SKM-1 treated with dmso at 0.1 percent for 144 hours (cell line): ENCODE measurements around the gene NMNAT3.

Experiments used
- DNase-seq: peaks from one replicate; lab custom pipeline; 2025; ENCODE audit not compliant: unreplicated experiment; lab: John Stamatoyannopoulos, UW

Gene NMNAT3

DNA sequence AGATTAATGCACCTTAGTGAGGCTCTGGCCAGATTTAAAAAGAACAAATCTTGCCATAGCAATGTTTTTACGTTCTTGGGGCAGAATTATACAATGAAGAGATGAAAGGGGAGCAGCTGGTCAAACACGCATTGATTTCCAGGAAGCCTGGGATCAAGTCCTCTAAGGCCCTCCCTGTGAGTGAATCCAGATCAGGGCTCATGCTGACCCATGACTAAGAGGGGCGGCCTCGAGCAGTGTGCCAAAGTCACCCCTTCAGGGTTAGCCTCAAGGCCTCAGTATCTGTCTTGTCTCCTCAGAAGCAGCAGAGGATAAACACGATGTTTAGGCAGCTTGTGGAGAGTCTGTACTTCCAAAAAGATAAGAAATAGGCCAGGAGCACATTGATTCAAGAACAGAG lies 129.0 kb downstream of the NMNAT3 start:
- DNase-seq, result no peak

DNA sequence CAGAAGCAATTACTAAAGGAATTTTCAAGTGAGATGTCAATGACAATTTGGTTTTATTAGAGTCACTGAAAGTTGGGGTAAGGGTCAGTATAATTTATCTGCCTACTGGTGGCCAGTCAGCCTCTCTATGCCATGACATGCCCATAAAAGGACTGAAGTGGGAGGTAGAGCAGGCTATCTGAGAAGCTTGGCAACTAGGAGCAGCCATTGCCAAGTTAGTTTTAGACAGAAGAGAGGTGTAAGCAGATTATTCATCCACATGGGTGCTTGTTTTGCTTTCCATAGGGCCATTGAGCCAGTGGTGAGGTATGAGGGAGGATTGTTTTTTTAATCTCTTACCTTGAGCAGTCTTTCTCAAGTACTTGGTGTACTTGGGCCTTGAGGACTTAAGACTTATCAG lies 130.1 kb downstream of the NMNAT3 start:
- DNase-seq, result no peak

DNA sequence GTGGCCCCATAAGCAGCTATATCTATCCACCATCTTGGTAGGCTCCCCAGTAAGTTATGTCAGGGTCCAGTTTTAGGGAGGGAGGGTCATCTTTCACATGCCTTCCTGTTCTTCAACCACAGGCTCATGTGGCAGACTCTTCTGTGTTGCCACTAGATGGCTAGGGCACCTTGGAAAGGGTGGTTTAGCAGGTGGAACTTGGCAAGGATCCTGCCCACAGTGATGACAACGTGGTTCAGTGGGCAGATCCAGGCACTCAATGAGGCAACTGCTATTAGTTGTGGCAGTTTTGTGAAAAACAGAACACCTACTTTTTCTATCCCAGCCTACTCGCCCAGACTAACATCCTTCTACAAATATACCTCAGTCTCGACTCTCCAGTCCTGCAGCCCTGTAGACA lies 131.0 kb downstream of the NMNAT3 start:
- no peak for DNase-seq

DNA sequence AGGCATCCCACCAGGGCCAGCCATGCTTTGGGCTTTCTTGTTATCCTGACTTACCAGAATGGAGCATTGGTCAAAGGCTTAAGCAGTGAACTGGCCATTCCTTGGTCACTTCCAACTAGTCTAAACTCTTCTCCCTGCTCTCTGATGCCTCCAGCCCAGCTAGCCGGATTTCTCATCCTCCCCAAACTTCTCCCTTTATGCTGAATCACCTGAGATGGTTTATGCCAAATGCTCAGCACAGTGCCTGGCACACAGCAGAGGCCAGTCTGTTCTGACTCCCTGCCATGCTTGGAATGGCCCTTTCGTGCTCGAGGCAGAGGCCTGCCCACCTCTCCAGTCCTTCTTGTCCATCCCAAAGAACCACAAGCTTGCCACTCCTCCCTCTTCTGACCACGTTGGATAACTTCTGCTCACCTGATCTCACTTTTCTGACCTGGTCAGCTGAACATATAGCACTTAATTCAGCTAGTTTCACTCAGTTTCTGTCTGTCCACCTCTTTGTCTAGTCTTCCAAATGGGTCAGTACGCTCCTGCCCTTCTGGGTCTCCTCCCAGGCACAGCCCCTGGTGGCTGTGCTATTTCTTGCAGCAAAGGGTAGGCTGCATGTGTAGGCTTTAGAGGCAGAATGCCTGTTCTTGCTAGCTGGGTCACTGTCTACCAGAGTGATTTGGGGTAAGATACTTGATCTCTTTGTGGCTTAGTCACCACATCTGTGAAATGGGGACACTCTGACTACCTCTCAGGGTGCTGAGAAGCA lies 136.1 kb downstream of the NMNAT3 start:
- no peak for DNase-seq

DNA sequence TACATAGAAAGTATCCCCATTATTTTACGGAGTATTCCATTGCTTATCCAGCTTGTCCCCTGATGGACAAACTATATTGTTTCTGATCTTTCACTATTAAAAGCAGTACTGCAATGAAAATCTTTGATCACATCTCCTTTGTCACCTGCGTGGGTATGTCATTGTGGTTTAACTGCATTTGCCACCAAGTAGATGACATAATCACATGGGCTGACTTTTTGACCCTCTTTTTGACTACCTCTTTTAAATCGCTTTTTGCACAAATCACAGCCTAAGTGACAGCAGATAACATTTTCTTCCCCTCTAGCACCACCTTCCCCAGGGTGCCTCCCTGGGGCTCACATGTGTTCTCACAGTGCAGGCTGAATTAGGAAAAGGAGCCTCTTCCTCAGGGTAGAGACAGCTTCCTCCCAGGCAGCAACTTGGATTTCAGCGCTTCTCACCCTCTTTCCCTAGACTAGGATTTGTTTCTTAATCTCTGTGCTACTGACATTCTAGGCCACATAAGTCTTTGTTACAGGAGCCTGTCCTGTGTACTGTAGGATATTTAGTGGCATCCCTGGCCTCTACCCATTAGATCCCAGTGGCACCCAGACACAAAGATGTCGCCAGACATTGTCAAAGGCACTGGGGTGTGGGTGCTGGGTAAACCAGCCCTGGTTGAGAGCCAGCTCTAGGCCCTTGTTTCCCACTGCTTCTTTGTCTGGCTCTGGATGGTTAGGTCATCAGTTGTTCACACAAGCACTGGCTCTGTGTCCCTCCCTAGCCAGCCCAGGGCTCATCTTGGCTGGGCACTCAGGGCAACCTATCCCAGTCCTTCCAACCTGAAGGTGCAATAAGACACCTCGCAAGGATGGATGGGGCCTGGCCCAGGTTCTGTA lies 136.9 kb downstream of the NMNAT3 start:
- DNase-seq, result no peak

DNA sequence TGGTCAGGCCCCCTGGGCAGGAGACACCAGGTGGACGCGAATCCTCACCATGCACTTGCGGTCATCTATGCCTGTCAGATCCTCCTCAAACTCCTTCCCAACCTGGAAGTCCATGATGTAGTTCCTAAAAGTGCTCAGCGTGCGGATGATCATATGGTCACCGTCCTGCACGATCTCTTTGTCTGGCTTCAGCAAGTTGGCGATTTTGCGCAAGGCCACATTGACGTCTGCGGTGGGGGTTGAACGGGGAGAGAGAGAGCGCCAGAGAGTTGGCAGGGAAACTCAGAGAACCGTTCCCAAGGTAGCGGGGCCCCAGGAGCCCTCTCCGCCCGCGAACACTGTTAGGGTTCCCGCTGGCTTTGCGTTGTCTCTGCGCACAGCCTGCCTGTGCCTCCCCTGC lies 139.0 kb downstream of the NMNAT3 start:
- no peak for DNase-seq

DNA sequence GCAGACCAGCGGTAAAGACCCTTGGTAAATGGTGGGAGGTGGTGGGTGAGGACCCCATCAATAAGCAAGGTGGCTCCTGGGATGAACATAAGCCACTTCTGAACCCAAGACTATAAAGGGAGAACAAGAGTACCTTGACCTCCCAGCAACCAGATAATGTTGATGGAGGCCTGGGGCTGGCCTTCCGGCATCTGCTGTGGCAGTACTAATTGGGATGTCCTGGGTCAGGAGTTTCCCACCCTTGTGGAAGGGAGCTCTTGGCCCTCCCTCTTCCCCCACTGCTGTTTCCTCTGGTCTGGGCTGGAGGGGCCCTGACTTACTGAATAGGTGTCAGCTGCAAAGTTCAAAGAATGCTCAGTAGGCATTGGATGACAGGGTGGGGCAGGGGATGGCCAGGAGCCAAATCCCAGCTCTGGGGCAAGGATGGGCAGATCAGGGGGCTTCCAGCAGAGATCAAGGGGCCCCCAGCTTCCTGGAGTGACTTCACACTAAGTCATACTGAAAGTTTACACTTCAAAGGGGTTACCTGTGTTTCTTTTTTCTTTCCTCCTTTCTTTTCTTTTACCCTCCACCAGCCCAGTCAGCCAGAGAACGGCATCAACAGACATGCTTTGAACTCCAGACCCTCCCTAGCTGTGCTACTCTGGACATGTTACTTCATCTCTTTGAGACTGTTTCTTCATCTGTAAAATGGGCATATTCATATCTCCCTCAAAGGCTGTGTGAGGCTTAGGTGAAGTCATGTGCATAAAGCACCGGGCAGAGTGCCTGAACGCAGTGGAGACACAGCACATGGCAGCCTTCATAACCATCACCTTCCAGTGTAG lies 139.8 kb downstream of the NMNAT3 start:
- no peak for DNase-seq

DNA sequence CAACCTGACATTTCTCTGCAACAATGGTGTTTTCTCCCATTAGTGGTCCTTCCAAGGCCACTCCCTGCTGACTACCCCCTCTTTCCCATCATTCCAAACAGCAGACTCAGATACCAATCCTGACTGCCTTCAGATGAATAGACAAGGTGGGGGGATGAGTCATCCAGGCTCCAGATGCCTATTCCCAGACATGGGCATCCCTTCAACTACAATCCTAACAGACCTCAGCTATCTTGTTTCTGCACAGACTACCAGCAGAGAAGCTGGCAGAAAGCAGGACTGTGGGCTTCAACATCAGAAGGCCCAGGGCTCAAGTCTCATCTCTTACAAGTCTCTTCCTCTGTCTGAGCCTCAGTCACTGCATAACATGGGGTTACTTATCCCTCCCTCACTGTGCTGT lies 140.4 kb downstream of the NMNAT3 start:
- no peak for DNase-seq

DNA sequence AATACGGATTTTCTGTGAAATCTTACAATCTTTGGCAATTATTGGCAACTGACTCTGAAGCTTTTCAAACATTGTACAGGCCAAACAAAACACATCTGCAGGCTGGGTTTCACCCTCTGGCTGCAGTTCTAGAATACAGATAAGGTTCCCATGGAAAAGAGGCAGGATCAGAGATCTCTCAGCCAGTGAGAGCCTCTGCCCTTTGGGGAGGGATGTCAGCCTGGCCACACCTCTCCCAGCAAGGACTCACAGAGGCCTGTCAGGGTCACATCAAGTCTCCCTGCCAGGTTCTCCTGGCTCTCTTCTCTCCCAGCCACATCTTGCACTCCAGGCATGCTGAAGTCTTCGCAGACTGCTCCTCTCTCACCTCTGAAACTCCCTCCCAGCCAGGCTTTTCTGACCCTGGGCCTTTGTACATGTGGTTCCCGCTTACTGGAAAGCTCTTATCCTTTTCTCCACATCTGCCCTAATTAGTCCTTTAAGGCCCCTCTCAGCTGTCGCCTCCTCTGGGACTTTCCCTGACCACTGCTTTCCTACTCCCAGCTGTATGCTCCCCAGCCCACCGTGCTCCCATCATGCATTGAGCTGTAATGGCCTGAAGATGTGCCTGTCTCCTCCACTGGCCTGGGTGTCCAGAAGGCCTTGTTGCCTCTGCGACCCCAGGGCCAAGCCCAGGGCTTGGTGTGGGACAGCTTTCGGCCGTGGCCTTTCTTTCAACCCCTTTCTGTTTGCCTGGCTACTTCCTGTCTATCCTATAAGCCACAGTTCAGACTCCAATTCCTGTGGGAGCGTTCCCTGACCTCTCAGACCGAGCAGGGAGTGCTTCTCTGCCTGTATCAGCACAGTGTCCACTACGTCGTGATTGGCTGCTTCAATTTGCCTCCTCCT lies 142.5 kb downstream of the NMNAT3 start:
- DNase-seq, result no peak

DNA sequence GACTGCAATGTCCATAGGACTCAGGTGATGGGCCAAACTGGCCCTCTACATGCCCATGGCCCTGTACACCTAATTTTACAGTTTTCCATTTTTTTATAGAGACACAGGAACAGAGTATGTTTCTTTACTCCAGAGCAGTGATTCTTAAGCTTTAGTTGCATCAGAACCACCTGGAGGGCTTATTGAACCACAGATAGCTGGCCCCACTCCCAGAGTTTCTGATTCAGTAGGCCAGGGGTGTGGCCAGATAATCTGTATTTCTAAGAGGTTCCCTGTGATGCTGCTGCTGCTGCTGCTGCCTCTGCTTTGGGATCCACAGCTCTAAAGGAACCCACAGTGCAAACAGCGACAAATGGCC lies 143.3 kb downstream of the NMNAT3 start:
- DNase-seq, result no peak

DNA sequence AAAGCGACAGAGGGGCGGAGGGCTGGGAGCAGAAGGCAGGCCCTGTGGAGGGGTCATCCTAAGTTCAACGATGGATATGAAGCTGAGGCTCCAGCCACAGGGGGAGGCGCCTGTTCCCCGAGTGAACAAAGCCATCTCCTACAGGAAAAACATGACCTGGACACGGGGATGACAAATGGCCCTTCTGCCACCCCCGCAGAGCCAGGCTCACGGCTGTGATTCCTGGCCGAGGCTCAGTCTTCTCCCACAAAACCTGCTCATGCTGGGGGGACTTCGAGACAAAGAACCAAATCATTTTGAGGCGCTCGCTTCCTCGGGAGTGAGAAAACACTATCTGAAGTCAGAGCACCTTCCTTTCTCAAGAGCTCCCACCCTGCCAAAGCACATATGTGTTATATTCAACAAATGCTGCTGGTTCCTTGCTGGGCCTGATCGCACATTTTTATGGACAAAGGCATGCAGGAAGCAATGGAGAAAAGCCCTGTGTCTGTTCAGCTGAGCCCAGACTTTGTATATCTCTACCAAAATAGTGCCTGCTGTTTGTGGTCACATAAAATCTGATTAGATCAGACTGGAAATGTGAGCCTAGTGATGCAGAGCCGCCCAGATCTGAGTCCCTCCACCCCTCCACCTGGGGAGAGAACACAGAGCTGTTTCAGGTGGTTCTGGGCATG lies 143.9 kb downstream of the NMNAT3 start:
- no peak for DNase-seq

DNA sequence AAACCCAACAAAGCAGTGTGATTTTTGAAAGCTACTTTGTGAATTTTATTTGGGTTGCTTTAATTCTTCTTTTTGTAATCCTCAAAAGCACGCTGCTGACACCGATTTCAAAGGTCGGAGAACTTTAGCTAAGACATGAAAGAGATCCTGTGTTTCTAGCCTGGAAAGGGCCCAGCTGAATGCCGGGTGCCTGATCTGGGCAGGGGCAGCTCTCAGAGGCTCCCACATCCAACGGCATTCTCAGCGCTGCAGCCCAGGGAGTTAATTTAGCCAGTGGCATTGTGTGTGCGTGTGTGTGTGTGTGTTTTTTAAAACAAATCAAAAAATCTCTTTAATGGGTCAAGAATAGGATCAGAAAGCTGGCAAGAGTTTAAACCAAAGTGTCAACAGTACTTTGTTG lies 144.8 kb downstream of the NMNAT3 start:
- no peak for DNase-seq

DNA sequence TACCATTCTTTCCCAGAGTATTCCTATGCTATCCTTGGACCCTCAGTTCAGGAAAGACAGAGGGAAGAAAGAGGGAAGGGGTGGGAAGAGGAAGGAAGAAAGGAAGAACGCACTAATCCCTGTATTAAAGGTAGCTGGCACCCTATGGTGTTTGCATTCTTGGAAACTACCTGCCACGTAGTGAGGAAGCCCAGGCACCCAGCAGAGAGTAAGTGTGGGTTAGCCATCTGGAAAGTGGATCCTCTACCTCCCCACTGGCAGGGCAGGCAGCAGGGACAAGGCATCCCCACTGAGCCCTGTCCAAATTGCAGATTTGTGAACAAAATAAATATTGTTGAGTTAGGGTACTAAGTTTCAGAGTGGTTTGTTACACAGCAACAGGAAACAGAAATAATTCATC lies 147.1 kb downstream of the NMNAT3 start:
- no peak for DNase-seq

DNA sequence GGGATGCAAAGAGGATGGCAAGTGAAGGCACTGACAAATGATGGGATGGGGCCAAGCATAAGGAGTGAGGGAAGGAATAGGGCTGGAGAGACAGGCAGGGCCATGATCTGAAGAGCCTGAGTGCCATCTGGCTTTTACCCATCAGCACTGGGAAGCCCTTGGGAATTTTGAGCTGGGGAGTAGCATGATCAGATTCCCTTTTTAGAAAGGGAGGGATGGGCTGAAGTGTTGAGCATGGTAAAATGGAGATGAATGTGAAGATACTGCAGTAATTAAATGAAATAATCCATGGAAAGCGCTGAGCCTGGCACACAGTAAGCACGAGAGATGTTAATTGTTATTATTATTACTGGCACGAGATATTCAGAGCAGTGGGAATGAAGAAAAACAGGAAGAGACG lies 148.1 kb downstream of the NMNAT3 start:
- DNase-seq, result no peak

DNA sequence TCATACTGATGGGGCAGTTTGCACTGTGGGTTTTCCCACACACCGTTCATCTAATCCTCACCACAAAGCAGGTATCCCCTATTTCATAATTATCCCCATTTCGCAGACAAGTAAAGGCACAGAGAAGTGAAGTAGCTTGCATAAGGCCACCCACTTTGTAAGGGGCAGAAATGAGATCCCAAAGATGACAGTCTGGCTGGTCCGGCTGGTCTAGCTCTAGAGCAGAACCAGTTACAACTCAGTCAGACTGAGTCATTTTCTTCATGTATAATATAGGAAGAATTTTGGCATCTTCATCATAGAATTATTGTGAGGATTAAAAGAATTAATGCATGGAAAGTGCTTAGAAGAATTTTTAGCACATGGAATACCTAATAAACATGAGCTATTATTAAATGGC lies 148.8 kb downstream of the NMNAT3 start:
- DNase-seq, result no peak

DNA sequence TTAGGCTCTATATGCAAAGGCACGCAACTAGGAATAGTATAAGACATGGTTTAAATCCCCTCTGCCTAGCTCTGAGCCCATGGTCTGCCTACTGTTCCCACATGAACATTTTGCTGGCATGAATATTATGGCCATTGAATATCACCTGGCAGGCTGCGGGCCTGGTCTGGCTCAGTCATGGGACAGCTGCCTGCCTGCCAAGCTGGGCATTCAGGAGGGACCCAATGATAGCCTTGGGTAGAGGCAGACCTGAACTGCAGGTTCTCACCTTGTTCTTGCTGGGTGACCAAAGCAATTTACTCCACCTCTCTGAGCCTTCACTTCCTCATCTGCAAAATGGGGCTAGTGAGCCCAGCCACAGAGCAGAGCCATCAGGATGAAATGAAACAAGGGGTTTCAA lies 149.5 kb downstream of the NMNAT3 start:
- DNase-seq, result no peak

DNA sequence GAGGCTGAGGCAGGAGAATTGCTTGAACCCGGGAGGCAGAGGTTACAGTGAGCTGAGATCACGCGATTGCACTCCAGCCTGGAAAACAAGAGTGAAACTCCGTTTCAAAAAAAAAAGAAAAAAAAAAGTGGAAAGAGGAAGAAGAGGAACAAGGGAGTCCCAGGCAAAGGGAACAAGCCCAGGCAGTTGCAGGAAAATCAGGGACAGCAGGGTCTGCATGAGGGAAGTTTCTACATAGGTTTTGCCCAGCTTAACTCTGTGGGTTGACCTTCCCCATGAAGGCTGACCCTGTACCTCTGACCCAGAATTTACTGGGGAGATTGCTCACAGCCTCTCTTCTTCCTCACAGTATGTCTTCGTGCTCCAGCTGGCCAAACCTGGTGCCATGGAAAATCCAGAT lies 150.5 kb downstream of the NMNAT3 start:
- DNase-seq, result no peak

DNA sequence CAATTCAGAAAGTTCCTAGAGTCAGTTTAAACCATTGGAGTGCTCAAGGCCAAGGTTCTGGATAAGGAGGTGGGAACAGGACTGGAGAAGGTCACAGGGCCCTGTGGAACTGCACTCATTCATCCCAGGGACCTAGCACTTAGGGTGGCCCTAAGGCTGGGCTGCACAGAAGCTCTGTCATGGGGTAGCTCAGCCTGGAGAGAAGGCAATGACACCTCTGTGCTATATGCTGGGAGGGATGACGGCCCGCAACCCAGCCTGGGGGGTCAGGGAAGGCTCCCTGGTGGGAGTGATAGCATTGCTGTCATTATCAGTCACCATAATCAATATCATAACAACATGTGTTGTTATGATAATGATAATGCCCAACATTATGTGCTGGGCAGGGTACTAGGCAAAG lies 151.6 kb downstream of the NMNAT3 start:
- DNase-seq, result no peak

DNA sequence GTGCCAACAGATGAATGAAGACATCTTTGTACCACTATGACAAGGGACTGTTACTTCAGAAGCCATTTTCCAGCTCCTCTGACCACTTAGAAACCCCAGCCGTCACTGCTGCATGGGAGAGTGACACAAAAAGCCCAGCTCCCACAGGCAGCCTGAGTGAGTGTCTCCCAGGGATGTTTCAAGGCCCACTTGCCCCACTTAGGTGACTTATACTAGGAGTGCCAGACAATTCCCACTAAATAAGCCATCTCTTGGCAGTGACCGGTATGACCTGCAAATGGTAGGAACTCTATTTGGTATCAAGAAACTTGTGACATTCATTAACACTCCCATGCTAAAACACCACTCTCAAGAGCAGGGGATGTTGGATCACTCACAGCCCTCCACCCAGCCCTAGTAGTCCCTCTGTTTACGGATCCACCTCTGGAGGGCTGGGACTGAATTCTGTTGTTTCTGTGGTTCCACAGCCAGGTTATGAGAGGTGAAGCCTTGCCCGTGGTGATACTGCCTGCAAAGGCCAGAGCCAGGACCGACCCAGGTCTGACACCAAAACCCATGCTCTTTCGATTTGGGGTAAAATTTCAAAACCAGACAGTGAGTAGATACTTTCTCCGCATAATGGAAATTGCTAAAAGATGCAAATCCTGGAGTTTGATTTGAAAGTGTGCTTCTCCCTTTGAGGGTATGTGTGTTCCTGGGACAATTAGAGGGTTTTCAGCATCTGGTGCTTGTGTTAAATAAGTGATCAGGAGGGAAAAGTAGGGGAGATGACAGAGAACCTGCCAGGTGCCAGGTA lies 152.7 kb downstream of the NMNAT3 start:
- no peak for DNase-seq
